Hematopoietic multipotent progenitor cell treated with erythropoietin and hydrocortisone succinate and interleukin-3 and kit ligand, for 8 days (in vitro differentiated cells): ENCODE data around the gene CCNG2.

Experiments
- DNase-seq: peaks from one replicate; pipeline ENCODE4 v3.0.0-alpha.2; 2015

Gene CCNG2

DNA sequence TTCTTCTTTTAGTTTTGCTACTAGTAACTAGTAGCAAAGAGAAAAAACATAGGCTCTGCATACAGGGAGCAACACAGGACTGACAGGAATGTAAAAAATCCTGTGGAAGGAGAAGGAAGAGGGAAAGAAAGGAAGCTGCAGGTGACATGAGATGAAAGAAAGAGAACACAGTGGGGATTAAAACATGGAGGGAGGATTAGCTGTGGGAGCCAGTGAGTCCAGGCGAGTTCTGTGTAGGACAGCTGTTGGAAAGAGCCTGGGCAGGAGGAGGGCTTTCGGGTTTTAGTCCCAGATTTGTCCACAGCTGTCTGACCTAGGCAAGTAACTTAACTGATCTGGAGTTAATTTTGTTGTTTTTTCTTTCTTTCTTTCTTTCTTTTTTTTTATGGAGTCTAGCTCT lies 21.6 kb downstream of the CCNG2 start:
- no peak for DNase-seq

DNA sequence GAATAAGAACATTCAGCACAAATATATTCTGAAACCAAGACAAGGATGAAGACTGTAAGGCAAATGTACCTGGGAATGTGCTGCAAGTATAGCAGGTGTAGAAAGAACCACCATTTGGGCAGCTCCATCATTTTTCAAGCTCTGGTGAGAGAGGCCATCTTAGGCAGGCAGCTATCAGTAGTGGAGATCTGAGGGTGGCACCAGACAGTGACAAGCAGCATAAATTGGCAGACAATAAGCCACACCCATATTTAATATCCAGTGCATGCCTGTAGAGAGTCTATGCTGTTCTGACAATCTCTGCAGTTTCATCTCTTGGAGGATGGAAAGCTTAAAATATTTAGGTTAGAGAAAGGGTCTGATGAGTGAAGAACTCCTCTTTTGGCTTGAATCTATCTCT lies 22.5 kb downstream of the CCNG2 start:
- peak; percentile 71 for DNase-seq

DNA sequence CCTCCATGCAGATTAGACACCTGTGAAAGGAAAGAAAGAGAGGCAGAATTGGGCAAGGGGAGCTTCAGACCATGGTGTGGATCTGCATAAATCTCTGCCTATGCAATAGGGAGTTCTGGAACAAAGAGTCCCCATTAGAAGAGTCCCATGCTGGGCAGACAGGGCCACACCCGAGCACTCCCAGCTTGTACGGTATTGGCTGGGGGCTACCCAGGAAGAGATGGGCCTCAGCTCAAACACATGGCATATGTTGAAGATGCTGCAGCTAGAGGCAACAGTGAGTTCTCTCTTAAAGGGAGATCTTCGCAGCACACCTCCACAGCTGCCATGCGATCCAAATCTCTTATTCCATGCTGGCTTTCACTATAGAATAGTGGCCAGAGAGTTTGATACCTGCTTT lies 24.7 kb downstream of the CCNG2 start:
- no peak for DNase-seq

DNA sequence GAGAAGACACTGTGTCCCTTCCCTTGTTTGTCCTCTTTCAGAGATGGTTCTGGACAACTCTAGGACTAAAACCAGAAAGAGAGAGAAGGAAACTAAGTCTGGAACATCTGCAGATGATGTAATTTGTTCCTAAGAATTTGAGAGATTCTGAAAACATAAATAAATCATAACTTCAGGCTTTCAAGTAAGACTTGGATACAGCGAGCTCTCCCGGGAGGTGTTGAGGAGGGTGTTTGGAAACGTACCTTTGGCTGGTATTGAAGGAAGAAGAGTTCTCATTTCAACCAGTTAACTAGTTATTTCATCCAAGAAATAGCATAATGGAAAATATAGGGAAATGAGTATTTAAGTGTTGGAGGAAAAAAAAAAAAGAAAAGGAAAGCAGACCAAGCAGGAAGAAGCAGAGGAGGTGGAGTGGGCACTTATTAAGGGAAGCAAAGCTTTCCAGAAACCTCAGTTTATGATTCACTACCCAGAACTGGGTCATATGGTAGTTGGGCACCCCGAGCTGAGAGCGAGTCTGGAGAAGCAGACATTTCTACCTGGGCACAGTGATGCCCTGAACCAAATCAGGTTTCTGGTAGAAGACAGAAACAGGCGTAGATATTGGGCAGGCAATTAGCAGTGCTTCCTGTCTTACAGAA lies 26.9 kb downstream of the CCNG2 start:
- DNase-seq, result no peak

DNA sequence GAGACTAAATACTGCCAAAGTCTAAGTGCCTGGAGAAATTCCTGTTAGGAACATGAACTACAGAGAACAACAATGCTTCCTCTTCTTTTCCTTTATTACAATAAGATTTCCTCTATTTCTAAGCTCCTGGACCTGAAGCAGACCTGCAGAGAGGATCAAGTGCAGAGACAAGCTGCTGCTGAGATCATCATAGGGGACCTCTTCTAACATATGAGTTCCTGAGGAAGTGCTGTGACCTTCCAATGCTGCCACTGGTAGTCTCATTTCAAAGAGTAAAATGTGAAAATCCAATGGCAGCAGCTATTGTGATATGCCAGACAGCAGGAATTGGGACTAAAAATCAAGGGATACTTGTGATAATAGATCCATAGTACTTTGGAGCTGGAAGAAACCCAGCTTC lies 28.0 kb downstream of the CCNG2 start:
- no peak for DNase-seq

DNA sequence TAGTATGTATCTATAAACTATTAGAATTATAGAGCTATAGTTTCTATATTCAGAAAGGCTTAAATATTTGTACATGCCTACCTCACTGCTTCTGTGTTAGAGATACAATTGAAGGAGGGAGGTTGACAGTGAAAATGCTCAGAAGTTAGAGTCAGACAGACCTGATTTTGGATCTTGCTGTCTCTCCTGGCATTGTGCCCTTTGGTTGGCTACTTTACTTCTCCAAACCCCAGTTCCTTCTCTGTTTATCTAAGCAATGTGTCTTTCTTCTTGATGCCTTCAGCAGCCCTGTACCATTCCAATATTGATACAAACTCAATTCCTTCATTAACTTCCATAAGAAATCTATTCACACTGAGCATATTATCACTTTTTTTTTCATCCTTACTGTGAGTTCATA lies 28.7 kb downstream of the CCNG2 start:
- DNase-seq, result no peak

DNA sequence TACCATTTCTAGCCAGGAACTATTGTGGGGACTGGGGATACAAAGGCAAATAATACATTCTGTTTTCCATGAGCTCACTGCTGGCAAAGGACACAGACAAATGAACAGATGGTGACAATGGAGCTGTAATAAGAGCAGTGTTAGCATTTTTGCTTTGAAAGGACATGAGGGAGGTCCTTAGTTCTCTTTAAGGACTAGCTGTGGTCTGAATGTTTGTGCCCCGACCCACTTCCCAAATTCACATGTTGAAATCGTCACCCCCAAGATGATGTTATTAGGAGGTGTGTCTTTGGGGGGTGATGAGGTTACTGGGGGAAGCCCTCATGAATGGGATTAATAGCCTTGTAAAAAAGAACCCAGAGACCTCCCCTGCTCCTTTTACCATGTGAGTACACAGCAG lies 30.3 kb downstream of the CCNG2 start:
- no peak for DNase-seq

DNA sequence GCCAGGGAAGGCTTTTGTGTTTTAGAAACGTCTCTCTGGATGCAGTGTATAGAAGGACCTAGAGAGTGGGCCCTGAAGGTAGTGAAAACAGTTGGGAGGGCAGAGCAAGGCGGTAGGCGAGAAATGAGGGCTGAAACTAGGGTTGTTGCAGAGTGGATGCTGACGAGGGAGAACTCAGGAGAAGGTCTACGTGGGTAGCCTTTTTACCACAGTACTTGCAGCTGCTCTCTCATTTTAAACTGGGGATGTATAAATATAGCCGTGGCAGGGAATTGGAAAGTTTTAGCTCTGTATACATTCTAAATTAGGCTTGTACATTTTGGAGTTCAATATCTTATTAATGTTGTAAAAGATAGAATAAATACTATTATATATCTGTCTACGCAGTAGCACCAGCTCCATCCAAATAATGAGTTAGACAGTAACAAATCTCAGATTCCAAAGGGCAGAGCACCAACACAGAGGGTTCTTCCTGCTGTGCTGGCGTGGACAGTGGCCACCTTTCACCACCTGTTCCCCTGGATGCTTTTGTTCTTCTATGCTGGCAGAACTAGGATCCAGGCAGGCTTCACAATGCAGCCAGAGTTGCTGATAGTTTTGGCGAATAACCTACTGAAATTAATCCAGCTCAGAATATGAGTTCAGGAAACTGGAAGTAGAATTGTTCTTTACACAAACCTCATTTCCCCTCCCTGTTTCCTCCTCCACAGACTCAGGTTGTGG lies 31.7 kb downstream of the CCNG2 start:
- DNase-seq, result no peak

DNA sequence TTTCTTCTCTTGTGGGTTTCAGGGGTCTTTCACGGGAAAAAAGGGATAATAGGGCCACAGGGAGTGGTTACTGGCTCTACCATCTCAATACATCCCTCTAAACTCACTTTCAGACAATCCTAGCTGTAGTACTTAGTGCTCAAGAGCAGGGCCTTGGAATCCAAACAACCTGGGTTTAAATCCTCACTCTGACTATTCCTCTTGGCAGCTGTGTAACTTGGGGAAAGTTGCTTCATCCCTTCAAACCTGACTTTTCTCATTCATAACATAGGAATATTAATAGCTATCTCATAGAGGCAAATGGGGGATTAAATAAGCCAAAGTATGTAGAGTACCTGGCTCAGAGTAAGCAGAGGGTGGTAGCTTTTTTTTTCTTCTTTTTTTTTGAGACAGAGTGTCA lies 32.4 kb downstream of the CCNG2 start:
- no peak for DNase-seq

DNA sequence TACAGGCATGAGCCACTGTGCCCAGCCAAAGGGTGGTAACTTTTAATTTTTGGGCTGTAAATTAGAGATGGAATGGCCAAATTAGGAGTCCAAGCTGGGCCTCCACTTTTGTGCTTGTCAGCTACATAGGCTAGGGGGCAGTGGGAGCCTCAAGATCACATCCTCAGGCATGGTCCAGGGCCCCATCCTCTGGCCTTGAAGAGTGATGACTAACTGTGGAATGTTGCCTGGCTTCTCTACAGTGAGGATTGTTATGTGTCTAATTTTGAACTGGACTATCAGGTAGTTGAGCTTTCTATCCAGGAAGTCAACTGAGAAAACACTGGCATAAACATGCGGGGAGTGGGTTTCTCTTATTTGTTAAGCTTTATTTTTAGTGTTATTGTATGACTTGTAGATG lies 33.0 kb downstream of the CCNG2 start:
- no peak for DNase-seq

DNA sequence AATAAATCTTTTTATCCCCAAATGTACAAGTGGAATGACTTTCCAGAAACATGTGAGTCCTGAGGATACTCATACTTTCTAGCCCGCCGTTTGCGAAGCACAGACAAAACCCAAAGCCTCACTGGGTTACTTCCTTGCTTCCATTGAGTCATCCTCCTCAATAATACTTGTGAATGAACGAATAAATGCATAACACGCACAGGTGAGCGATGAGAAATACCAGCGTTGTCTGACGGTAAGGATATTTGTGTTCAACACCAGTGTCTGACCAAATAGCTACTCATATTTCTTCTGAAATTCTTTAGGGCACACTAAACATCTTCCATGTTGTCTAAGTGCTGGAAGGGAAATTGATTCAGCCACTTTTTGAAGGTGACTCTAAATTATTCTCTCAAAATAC lies 36.0 kb downstream of the CCNG2 start:
- DNase-seq, result no peak

DNA sequence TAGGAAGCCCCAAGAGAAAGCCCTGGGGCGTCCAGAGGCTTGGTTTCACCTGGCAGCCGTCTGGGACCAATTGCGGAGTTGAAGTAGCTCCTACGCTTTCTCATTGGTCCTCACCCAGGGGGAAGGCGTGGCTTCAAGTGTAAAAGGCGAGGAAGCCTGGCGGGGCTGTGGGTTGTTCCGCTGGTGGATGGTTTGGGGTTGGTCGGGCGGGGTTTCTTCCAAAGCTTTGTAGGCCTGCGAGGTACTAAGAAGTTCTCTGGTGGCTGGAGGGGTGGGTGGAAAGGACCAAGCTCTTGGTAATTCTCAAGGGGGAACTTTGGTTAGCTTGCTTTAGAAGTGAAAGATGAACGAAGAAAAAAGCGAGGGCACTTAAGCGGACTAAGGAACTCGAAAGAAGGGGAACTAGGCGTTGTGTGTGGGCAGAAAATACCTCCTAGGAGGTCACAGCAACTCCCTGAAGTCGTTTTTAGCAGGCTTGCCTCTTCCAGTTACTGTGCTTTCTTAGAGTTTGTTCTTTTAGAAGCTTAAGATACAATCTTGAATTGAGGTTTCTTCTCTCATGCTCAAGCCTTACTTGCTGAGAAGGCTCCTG lies 36.6 kb downstream of the CCNG2 start:
- peak; percentile 77 for DNase-seq

DNA sequence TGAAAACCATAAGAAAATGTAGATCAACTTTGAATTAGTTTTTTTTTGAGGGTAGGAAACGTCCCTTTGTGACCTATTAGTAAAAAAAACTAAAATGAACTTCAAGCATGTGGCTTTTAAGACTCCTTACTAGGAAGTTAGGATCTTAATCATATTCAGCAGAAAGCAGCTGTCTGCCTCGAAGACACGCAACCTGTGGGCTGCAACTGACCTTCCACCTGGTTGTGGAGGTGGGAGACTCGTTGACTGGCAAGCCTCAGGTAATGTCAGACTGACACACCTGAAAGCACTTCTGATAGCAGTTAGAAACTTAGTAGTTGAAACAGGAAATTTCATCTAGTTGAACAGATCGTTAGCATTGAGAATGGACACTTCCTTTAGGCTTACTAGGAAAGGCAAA lies 37.4 kb downstream of the CCNG2 start:
- no peak for DNase-seq

DNA sequence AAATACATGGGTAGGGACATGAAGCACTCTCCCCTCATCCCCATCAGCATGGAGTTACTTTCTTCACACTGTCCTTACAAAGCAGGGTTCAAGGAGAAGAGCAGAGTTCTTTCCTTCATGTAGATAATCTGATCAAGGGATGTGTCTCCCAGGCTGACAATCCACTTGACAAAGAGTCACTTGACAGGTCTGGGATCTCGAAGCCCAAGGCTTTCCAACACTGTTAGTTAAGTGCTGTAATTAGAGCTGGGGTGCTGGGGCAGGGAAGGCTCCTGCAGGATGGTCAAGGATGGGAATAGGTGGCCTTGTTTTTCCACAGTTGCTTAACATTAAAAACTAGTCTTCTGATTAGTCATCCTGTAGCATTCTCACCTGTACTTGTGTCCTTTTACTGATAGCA lies 38.0 kb downstream of the CCNG2 start:
- DNase-seq, result no peak

DNA sequence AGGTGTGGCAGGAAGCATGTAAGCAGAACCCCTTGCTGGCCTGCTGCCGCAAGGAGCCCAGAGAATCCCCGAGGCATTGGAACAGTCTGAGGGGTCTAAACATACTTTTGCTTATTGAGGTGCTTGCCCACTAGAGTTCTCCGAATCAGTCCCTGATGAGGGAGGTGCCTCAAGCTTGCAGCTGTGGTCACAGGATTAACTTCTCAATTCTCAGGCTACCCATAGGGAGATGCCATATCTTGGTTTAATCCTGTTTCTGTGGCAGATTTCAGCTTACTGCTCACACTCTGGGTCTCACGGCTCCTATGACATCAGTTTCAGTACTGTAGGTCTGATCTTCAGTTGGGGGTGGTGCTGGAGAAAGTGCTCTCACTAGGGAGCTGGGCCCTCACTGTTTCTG lies 39.9 kb downstream of the CCNG2 start:
- peak; percentile 32 for DNase-seq

DNA sequence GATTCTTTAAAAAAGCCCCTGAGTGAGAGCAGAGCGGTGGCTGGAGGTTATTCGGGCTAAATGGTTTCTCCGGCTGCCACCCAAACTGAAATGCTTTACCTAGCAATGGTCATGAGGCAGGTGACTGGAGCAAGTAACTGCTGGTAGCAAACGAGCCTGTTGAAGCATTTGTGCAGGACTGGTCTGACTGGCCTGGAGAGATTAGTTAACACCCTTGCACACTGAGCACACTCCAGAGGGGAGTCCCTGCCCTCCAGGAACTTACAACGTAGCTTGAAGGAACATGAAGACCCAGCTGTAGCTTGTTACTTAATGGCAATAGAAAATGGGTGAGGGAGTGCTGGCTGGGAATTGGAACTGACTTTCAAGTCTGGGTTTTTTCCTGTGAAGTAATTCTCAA lies 40.4 kb downstream of the CCNG2 start:
- no peak for DNase-seq

DNA sequence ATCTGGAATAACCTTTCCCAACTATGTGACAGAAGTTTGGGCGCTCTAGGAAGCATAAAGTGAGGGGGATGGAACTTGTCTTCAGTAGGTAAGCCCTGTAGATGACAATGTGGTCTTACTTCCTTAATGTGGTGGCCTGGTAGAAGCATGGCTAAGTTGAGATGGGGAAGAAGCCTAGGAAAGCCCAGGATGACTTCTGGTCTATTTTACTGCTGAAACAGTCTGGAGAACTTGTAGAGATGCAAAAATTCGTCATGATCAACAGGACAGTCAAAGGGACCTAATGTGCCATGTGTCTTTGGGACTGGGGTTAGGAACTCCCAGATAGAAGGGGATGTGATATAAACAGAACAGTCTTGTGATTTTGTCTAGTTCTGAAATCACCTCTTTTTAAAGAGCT lies 40.8 kb downstream of the CCNG2 start:
- DNase-seq, result no peak

DNA sequence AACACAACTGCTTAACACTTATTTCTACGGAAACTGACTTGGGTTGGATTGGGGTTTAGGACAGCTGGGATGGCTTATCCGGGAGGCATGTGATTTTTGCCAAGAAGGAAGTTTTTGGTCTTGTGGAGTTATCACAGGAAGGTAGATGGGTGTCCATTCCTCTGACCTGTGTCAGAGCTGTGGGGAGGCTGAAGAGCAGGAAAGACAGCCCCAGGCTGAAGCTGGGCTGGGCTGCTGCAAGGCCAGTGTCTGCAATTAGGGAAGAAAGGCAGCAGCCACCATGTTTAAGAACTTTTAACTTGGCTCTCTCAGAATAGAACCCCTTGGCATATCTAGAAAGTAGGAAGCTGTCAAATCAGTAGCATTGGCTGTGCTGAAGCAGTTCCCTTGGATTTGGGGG lies 42.3 kb downstream of the CCNG2 start:
- no peak for DNase-seq

DNA sequence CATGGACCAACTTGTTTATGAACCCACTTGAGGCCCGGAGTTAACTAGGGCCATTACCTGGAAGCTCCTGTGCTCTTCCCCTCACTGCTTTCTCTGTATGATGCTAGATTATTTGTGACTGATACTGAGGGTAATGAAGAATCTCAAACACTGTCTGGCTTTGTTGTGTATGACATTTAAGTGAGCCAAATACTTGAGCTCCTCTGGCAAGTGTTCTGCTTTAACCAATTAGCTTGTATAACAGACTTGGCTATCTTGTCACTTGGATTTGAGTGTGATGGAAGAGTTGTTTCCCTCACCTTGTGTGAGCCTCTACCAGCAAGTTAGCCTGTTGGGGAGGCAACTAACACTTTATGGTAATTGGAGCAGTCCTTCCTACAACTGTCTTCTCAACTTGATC lies 42.7 kb downstream of the CCNG2 start:
- no peak for DNase-seq

DNA sequence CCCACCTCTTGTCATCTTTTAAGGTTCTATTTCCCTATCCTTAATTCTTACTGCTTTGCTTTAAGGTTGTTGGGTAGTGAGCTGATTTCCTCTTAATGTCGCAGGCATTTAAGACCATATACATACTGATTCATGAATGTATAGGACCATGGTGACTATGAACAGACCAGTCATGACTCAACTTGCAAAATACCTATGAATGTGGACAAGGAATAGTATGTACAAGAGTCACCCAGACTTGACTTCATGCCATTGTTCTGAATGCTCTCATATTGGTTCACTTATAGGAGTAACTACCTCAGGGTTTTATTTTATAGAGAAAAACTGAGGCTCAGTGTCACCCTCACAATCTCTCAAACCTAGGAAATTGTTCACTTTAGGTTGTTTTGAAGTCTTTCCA lies 44.3 kb downstream of the CCNG2 start:
- no peak for DNase-seq

DNA sequence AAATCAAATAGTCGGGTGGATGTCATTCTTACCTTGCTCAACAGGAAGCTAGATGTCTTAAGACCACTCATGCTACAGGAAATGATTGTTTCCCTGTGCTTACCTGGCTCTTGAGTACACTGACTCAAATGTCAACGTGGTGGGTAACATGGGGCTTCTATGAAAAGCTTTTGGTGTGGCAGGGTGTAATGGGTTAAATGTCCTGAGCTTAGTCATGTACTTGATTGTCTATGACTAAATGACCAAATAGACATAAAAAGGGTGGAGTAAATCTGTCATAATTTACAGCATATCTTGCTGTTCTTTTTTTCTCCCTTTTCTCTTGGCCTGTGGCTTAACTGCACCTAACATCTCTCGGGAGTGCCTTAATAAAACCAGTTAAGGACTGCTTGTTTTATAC lies 44.9 kb downstream of the CCNG2 start:
- no peak for DNase-seq

DNA sequence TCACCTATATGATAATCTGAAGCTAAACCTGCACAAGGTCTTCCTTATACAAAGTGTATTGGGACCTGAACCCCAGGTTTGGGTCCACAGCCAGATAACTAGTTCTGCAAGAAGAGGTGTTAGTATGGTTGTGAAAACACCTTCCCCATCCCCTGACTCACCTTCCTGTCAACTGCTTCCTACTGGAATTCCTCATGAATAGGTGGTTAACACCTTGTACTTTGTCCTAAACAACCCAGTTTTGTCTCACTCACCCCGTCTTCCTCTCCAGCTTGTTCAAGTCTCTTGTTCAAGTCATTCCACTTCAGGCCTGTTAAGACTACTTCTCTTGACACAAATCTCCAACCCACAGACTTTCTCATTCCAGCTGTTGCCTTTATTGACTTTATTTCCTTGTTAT lies 45.5 kb downstream of the CCNG2 start:
- DNase-seq, result no peak

DNA sequence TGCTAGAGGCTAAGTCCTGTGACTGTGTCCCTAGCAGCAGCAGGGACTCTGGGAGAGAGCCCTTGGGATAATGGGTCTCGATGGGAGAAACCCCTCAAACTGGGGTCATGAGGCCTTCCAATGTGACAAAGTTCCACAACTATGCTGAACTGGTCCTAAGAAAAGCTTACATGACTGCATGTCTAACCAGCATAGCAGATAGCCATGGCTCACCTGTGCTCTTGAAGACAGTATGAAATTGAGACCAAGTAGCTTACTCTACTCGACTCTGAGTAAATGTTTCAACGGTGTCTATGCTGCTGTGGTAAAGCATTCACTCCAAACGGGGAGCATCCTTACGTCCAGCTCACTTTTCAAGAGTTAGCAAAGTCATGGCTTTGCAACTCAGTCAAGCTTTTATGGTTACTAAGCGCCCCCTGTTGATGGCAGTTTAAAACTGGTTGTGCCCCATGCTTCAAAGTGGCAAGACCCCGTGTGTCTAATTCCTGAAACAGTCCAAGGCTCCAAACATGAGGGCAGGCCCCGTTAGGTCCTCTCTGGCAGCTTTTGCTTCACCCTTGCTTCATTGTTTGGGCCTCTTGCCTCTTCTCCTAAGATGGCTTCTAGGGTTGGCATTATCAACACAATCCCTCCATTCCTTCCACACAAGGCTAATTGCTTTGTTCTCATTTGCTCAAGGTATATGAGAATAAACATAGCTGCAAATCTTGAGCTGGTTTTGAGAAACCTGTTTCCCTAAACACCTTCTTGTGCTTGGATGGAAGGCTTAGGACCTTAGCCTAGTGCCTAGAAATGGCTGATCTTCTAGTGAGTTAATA lies 46.6 kb downstream of the CCNG2 start:
- DNase-seq, result peak; percentile 85

DNA sequence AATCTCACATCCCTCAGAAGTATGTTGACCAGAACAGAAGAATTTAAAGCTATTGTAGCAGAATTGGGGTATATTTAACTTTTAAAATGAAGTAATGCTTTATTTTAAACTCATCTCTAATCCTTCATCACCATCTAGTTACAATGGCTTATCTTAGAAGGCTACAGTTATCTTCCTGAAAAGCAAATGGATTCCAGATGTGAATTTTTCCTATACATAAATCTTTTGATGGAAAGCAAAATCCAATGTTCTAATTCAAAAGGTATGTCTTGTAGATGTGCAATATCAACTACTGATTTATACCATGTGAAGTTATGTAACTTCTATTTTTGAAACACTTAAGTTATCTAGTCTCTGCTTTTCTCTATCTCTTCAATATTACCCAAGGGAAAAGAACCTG lies 47.6 kb downstream of the CCNG2 start:
- DNase-seq, result no peak
